ENCODE results near the gene WDR7. TPM values are rescaled to one million over a fixed set of nuclear protein-coding genes. Genes with fewer than 3 reads are reported as not detected.

Gene WDR7
- total RNA-seq, 1 experiment from 2014 or later: 7.8 TPM

DNA sequence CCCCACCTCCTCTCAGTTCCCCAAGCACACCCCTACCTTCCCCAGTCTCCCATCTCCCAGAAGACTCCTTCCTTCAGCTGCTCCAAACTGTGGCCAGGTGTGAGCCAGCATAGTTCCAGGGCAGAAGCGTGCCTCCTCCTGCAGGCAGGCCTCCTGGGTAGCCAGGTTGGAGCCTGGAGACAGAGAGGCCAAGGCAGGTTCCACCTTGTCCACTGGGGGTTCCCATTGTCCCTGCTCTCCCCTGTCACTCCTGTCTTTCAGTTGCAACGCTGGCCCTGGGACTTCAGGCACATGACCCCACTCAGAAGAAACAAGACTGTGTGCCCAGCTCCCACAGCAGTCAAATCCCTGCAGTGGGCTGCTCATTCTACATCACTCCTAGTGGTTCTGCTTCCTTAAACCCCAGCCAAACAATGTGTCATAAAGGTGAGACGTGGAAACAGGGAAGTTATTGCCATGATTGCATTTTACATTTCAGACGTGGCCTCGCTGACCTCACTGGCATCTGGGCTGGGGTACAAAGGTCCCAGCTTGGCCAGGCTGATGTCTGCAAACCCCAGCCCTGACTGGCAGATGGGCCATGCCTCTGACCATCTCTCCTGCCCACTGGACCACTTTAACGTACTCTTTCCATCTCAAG lies 399.3 kb downstream of the WDR7 start:
- POLR2A ChIA-PET: no interaction called here
- Mint-ChIP-seq H3K4me1 (ENCODE audit: low read depth, unreplicated experiment) (no peaks in the 10 kb centered on the region), H3K36me3 (ENCODE audit: insufficient read depth, unreplicated experiment) (no peaks in the 10 kb centered on the region), H3K27ac (ENCODE audit: unreplicated experiment) (no peak overlapping the region), H3K4me3 (ENCODE audit: unreplicated experiment) (no peak overlapping the region), H3K27me3 (ENCODE audit: insufficient read depth, unreplicated experiment) (no peaks in the 10 kb centered on the region), H3K9me3 (ENCODE audit: unreplicated experiment) (no peaks in the 10 kb centered on the region)
- intact Hi-C loops (cut with micrococcal nuclease; ENCODE audit: unreplicated experiment): loop anchor here (5.0 kb wide), 1 partner anchor 387 kb away; the partner anchor contains the start of gene ONECUT2
- CTCF ChIA-PET: no interaction called here
- H3K4me3 ChIP-seq (ENCODE audit: low read depth, low read length): no peak overlapping the region
- H3K27me3 ChIP-seq (replicated peaks; ENCODE audit: control insufficient read depth, insufficient read depth, low read length): no peaks in the 10 kb centered on the region
- no TSS peak for BruUV-seq (replicated peaks)
- TF ChIP-seq, protein P1, sequence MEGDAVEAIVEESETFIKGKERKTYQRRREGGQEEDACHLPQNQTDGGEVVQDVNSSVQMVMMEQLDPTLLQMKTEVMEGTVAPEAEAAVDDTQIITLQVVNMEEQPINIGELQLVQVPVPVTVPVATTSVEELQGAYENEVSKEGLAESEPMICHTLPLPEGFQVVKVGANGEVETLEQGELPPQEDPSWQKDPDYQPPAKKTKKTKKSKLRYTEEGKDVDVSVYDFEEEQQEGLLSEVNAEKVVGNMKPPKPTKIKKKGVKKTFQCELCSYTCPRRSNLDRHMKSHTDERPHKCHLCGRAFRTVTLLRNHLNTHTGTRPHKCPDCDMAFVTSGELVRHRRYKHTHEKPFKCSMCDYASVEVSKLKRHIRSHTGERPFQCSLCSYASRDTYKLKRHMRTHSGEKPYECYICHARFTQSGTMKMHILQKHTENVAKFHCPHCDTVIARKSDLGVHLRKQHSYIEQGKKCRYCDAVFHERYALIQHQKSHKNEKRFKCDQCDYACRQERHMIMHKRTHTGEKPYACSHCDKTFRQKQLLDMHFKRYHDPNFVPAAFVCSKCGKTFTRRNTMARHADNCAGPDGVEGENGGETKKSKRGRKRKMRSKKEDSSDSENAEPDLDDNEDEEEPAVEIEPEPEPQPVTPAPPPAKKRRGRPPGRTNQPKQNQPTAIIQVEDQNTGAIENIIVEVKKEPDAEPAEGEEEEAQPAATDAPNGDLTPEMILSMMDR (IDR thresholded peaks at IDR 0.05; ENCODE audit: insufficient read depth in 1 of 2, low read depth in 1 of 2, low read length in 1 of 2, severe bottlenecking in 1 of 2, unreplicated experiment in 1 of 2): no peak
- peak in 1 of 2 experiments; percentile 1 for DNase-seq
- H3K36me3 ChIP-seq (ENCODE audit: control insufficient read depth, insufficient read depth, low read length): no peaks in the 10 kb centered on the region
- H3K9me3 ChIP-seq: no peaks in the 10 kb centered on the region
- H3K4me1 ChIP-seq: no peaks in the 10 kb centered on the region

DNA sequence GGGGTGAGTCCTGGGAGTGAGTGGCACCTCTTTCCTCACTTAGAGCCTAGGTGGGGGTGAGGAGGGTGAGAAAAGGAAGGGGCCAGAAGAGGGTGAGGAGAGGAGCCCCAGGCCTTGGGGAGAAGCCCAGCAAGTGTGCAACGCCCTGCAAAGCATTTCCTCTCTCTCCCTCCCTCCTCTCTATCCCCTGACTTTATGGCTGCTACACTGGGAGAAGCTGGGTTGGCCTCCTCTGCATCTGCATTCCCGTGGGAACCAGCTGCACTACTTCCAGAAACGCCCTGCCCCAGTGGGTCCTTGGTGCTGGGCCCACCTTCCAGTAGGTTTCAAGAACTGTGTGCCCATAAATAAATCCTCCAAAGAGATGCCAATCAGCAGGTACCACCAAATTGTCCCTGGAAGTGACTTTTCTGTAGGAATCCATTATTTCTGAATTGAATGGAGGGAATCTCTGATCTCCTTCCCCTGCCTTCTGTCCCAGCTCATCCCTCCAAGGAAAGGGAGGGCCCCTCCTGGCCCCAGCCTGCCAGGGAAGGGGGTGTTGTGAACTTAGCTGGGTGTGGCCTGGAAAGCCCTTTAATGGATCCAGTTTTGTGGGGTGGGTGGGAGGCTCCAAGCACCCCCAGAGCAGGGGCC lies 400.0 kb downstream of the WDR7 start:
- no peaks in the 10 kb centered on the region for H3K9me3 Mint-ChIP-seq (ENCODE audit: unreplicated experiment)
- POLR2A ChIA-PET: no interaction called here
- no peak for DNase-seq
- Histone ChIP-seq H3K4me3 (ENCODE audit: low read depth, low read length) (no peak overlapping the region), H3K36me3 (ENCODE audit: control insufficient read depth, insufficient read depth, low read length) (no peaks in the 10 kb centered on the region), H3K27me3 (replicated peaks; ENCODE audit: control insufficient read depth, insufficient read depth, low read length) (no peaks in the 10 kb centered on the region), H3K4me1 (no peaks in the 10 kb centered on the region), H3K9me3 (no peaks in the 10 kb centered on the region)
- no peaks in the 10 kb centered on the region for H3K27me3 Mint-ChIP-seq (ENCODE audit: insufficient read depth, unreplicated experiment)
- CTCF ChIA-PET: no interaction called here
- H3K36me3 Mint-ChIP-seq (ENCODE audit: insufficient read depth, unreplicated experiment): no peaks in the 10 kb centered on the region
- intact Hi-C loops (cut with micrococcal nuclease; ENCODE audit: unreplicated experiment): loop anchor here (5.0 kb wide), 1 partner anchor 386 kb away; the partner anchor contains the start of gene ONECUT2
- H3K4me1 Mint-ChIP-seq (ENCODE audit: low read depth, unreplicated experiment): no peaks in the 10 kb centered on the region
- H3K4me3 Mint-ChIP-seq (ENCODE audit: unreplicated experiment): no peak overlapping the region
- TF ChIP-seq, protein P1 (IDR thresholded peaks at IDR 0.05; ENCODE audit: insufficient read depth in 1 of 2, low read depth in 1 of 2, low read length in 1 of 2, severe bottlenecking in 1 of 2, unreplicated experiment in 1 of 2): no peak
- H3K27ac Mint-ChIP-seq (ENCODE audit: unreplicated experiment): no peak overlapping the region
- BruUV-seq (replicated peaks): no TSS peak

DNA sequence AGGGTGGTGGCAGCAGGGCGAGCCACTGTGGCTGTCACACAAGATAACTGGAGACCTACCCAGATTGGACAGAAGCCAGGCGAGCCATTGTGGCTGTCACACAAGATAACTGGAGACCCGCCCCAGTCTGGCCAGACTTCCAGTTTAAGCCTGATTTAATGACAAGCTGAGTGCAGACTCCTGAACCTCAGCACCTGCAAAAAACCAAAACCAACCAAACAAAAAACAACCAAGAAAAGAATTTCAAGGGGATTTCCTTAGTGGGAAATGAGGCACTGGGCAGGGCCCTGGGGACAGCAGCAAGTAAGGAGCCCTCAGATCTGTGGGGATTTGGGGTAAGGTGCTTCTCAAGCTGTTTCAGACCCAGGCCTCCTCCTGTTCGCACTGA lies 400.5 kb downstream of the WDR7 start:
- no peak for DNase-seq
- no peaks in the 10 kb centered on the region for H3K27me3 ChIP-seq (replicated peaks; ENCODE audit: control insufficient read depth, insufficient read depth, low read length)
- Mint-ChIP-seq H3K27me3 (ENCODE audit: insufficient read depth, unreplicated experiment) (no peaks in the 10 kb centered on the region), H3K4me1 (ENCODE audit: low read depth, unreplicated experiment) (no peaks in the 10 kb centered on the region), H3K27ac (ENCODE audit: unreplicated experiment) (no peak overlapping the region), H3K4me3 (ENCODE audit: unreplicated experiment) (no peak overlapping the region), H3K36me3 (ENCODE audit: insufficient read depth, unreplicated experiment) (no peaks in the 10 kb centered on the region), H3K9me3 (ENCODE audit: unreplicated experiment) (no peaks in the 10 kb centered on the region)
- BruUV-seq (replicated peaks): no TSS peak
- intact Hi-C loops (cut with micrococcal nuclease; ENCODE audit: unreplicated experiment): loop anchor here (5.0 kb wide), 1 partner anchor 386 kb away; the partner anchor contains the start of gene ONECUT2
- TF ChIP-seq, protein P1 (IDR thresholded peaks at IDR 0.05; ENCODE audit: insufficient read depth in 1 of 2, low read depth in 1 of 2, low read length in 1 of 2, severe bottlenecking in 1 of 2, unreplicated experiment in 1 of 2): no peak
- no peaks in the 10 kb centered on the region for H3K4me1 ChIP-seq
- ChIA-PET CTCF (no interaction called here), POLR2A (no interaction called here)
- H3K36me3 ChIP-seq (ENCODE audit: control insufficient read depth, insufficient read depth, low read length): no peaks in the 10 kb centered on the region
- H3K9me3 ChIP-seq: no peaks in the 10 kb centered on the region
- H3K4me3 ChIP-seq (ENCODE audit: low read depth, low read length): no peak overlapping the region
